HG02981 (cell line): ENCODE results near the gene SNX21.
"Not testable (repeated sequence)": the region's sequence is repeated elsewhere in the genome, so short reads cannot be mapped to it uniquely, and the experiment has no call there.

Experiments
- ATAC-seq: cut with Tn5 transposase; IDR thresholded peaks from one replicate; pipeline ENCODE4 v1.9.1; 2021; ENCODE audit warnings: mild to moderate bottlenecking, moderate library complexity; ENCODE audit not compliant: unreplicated experiment

SNX21 gene

GRCh38 chr20:45833030-45833882 is at the start of gene SNX21:
Gene SNX21 (plus strand): TSS chr20:45833799. CDS start chr20:45833920, 121 bp downstream.
- no peak for ATAC-seq

DNA sequence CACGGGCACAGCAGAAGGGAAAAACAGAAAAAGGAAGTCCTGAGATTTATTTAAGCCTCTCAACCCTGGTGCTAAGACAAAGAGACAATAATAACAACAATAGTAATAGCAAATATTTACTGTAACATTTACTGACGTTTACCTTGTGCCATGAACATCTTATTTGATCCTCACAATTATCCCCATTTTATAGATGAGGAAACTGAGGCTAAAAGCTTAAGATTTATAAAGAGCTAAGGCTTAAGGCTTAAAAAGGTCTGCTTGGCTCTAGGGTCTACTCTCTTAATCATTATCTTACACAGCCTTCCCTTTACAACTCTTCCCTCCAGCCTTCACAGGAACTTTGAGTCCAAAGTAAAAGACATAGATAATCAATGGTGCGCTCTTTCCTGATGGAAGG is 45.2 kb upstream of the SNX21 start:
- ATAC-seq = no peak

DNA sequence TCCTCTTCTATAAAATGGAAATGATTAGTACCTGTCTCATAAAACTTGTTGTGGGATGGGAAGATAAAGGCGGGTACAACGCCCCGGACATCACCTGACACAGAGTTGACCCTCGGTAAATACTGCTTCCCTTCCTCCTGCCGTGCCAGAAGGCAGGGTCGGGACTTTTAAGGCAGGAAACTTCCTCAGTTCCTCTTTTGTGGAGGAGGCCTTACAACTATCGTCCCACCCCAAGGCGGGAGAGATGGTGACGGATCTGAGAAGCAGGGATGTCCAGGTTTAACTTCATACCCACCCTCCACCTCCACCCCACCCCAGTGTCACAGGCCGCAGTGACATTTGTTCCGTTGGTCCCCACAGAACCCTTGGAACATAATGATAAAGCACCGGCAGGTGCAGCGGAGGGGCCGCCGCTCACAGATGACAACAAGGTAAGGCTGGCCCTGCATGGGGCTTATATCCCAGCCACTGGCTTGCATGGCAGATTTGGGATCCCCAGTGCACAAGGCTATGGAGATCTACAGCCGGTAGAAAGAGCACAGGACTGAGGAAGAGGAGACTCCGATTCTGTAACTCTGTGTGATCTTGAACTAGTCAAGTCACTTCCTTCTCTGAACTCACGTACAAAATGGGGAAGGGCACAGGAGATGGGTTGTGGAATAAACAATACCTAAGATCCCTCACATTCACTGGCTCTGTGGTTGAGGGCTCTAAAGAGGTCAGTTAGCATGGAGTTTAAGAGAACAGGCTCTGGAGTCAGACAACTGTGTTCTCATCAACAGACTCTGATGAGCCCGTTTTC is 41.1 kb upstream of the SNX21 start:
- ATAC-seq = no peak

DNA sequence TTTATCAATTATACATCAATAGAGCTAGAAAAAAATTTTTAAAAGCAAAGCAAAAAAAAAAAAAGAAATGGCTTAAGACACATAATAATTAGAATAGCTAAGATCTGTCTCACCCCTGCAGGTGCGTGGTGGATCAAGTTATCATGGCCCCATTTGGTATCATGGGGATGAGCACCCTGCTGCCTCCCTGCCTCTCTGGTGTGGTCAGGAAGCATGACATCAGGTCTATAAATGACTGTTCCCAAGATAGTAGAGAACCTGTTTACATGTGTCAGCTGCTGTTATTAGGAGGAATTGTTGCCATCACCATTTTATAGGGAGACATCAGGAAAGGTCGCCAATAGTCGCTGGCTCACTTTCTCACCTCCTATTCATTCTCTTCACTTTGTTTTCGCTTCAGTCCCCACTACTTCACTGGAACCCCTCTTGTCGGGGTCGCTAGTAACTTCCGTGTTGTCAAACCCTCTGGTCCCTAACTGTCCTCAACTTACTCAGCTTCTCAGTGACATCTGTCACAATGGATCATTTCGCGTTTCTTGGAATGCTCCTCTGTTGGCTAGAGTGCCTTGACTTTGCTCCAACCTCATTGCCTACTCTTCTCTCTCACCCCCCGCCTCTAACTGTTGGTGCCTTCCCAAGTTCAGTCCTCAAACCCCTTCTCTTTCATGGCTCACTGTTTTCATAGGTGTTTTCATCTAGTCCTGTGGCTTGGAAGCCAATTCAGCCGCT is 37.1 kb upstream of the SNX21 start:
- no peak for ATAC-seq

DNA sequence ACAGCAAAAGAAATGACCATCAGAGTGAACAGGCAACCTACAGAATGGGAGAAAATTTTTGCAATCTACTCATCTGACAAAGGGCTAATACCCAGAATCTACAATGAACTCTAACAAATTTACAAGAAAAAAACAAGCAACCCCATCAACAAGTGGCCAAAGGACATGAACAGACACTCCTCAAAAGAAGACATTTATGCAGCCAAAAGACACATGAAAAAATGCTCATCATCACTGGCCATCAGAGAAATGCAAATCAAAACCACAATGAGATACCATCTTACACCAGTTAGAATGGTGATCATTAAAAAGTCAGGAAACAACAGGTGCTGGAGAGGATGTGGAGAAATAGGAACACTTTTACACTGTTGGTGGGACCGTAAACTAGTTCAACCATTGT is 36.1 kb upstream of the SNX21 start:
- ATAC-seq = not testable (repeated sequence)

GRCh38 chr20:45797955-45798354 is 35.6 kb upstream of the SNX21 start:
- not testable (repeated sequence) for ATAC-seq

DNA sequence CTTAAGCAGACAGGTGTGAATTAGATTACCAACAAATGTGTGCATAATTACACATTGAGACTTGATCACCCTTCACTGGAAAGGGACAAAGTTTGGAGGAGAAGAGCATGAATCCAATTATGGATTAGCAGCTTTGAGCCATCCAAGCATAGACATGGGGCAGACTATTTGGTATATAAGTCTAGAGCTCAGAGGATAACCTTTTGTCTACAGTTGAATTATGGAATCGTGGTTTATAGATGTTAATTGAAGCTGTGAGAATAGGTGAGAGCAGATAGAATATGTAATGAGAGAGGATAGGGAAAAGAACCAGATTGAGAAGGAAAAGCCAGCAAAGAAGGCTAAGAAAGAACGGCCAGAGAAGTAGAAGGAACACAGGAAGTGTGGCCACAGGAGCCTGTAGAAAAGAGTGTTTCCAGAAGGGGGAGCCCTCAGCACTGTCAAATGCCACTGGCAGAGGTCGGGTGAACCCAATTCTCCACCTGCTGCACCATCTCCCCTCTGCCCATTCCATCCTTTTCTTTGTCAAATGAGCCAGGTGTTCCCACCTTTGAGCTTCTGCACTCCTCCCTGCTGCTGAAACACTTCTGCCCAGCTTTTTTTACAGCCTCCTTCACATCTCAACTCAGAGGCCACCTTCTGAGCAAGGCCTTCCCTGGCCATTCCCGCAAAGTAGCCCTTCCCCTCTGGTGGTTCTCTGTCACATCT is 34.5 kb upstream of the SNX21 start:
- ATAC-seq = no peak

DNA sequence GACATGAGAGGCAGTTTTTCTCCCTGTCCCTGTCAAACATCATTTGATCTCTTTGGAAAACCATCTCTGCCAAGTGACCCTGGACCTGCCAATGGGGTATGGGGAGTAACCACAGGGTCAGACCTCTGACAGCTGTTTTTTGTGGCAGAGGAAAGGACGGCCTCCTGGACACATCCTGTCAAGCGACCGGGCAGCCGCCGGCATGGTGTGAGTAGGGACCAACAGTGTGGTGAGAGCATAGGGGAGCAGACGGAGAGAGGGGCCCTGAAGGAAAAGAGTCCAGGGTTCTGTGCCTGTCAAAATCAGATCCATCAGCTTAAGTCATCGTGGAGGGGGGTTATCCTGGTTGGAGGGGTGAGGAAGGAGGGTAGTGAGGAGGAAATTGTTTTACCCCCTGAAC is 31.7 kb upstream of the SNX21 start:
- no peak for ATAC-seq

- no peak for ATAC-seq
Measured at GRCh38 chr20:45810191-45810970, 23.2 kb upstream of the SNX21 start.

- peak; percentile 97 for ATAC-seq
Measured at GRCh38 chr20:45812157-45813005, 21.2 kb upstream of the SNX21 start, which contains the start of gene UBE2C. Gene UBE2C (plus strand): TSS chr20:45812644. CDS start chr20:45812696, 52 bp downstream.

GRCh38 chr20:45813006-45813340 is 20.6 kb upstream of the SNX21 start:
- ATAC-seq = no peak

DNA sequence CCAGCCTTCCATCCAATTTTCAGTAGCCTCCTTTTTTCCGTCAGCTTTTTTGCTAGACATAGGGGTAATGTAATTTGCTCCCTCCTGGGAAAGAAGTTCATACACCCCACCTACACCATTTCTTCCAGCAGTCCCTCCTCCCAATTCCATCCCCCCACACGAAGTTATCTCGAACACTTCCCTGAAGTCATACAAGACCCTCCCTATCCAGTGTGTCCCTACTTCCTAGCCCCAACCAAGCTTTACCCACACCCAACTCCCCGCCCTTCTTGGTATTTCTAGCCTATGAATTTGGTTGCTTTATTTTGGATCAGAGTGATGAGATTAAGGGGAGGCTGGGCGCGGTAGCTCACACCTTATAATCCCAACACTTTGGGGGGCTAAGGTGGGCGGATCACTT is 20.1 kb upstream of the SNX21 start:
- ATAC-seq = no peak

- ATAC-seq = no peak
Measured at GRCh38 chr20:45814314-45814713, 19.3 kb upstream of the SNX21 start.

DNA sequence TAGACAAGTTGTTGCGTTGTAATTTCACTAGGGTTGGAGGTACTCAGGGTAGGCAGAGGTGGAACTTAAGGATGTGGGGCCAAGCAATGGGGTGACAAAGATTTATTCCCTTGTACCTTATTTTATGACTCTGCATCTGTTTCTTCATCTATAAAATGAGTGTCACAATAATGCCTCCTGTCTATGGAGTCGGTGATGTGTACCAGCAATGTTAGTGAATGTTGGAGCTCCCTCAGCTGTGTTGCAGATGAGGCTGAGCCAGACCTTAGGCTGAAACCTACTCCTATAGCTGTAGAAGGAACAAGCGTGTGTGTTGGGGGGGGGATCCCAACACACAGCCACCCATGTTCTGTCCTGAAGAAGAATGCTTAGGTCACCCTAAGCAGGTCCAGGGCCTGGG is 16.6 kb upstream of the SNX21 start:
- no peak for ATAC-seq

DNA sequence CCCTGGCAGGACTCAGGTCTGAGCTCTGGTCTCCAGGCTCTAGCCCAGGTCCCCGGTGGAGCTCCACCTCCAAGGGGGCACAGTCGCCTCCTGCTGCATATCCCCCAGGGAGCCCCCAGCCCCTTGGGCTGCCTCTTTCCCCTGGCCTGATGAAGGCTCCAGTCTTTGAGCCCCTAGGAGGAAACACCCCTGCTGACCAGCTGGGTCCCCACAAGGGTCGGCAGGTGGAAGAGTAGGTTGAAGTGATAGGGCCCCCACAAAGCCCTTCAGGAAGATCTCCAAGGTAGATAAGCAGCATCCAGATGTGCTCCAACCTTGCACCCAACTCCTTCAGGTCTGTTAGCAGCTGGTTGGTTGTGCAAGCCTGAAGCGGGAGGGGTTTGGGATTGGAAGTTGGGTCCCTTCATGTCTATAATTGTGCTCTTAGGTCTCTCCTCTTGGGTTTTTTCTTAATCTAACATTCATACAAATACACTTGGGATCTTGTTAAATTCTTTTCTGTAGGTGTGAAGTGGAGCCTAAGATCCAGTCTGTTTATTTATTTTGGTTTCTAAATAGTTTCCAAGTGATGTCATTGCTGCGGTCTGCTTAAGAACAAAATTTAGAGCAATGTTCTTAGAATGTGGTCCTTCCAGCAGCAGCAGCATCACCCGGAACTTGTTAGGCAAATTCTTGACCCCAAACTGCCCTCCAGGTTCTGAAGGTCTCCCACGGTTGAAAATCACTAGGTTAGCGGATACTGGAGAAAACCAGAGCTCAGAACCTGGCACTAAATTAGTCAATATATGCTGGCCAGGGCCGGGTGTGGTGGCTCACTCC is 16.0 kb upstream of the SNX21 start:
- ATAC-seq = no peak

GRCh38 chr20:45818239-45818638 is 15.4 kb upstream of the SNX21 start:
- no peak for ATAC-seq

GRCh38 chr20:45819466-45819865 is 14.1 kb upstream of the SNX21 start:
- ATAC-seq = no peak

DNA sequence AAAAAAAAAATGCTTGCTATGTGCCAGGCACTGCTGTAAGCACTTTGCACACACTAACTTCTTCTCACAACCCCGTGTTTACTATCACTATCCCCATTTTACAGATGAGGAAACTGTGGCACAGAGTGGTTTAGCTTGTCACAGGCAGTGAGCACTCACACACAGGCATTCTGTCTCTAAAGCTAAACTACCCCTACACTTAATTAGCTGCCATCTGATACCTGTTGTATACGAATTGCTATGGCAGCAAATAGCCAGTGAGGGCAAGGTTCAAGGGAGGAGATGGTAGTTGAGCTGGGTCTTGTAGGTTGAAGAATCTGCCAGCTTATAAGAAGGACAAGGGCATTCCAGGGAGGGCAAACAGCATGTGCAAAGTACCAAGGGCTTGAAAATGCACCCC is 11.7 kb upstream of the SNX21 start:
- no peak for ATAC-seq
